GM23248 (cell line): Measurements from ENCODE around the gene SLC28A2. TPM values are rescaled to one million over a fixed set of nuclear protein-coding genes. Genes with fewer than 3 reads are reported as not detected.

Source experiments
- DNase-seq: peaks from one replicate; pipeline ENCODE4 v3.0.0-alpha.2; 2015
- H2AFZ ChIP-seq: fragments of 200-600 bp; sonication (generic); 2 replicates; pipeline ENCODE4 v1.6.1; 2016; ENCODE audit warnings: antibody characterized with exemption
- H3F3A ChIP-seq: fragments of 200-600 bp; sonication (generic); 2 replicates; pipeline ENCODE4 v1.6.1; 2016; ENCODE audit warnings: mild to moderate bottlenecking, antibody characterized with exemption, mixed run types; ENCODE audit not compliant: insufficient read depth
- H3K27ac ChIP-seq: fragments of 200-600 bp; sonication (generic); 2 replicates; pipeline ENCODE4 v1.5.1; 2016; ENCODE audit warnings: mild to moderate bottlenecking
- H3K27me3 ChIP-seq: fragments of 200-600 bp; sonication (generic); replicated peaks from 2 replicates; pipeline ENCODE4 v1.6.1; 2016; ENCODE audit warnings: mild to moderate bottlenecking; ENCODE audit not compliant: insufficient read depth
- H3K36me3 ChIP-seq: fragments of 200-600 bp; sonication (generic); 2 replicates; pipeline ENCODE4 v1.6.1; 2016; ENCODE audit warnings: low read depth, mild to moderate bottlenecking
- H3K4me1 ChIP-seq: fragments of 200-600 bp; sonication (generic); 2 replicates; pipeline ENCODE4 v1.6.1; 2016; ENCODE audit warnings: mild to moderate bottlenecking; ENCODE audit not compliant: insufficient read depth
- H3K4me2 ChIP-seq: fragments of 200-600 bp; sonication (generic); one replicate; pipeline ENCODE4 v1.6.1; 2016; ENCODE audit warnings: mild to moderate bottlenecking; ENCODE audit not compliant: unreplicated experiment
- H3K4me3 ChIP-seq: fragments of 200-600 bp; sonication (generic); 2 replicates; pipeline ENCODE4 v1.5.1; 2016; ENCODE audit warnings: mild to moderate bottlenecking
- H3K79me2 ChIP-seq: fragments of 200-600 bp; sonication (generic); 2 replicates; pipeline ENCODE4 v1.6.1; 2016; ENCODE audit warnings: mild to moderate bottlenecking; ENCODE audit not compliant: insufficient read depth
- H3K9ac ChIP-seq: fragments of 200-600 bp; sonication (generic); 2 replicates; pipeline ENCODE4 v1.6.1; 2016; ENCODE audit warnings: mild to moderate bottlenecking
- H3K9me2 ChIP-seq: fragments of 200-600 bp; sonication (generic); 2 replicates; pipeline ENCODE4 v1.6.1; 2016; ENCODE audit warnings: mixed run types, mild to moderate bottlenecking, moderate library complexity; ENCODE audit not compliant: insufficient read depth
- H3K9me3 ChIP-seq: fragments of 200-600 bp; sonication (generic); one replicate; pipeline ENCODE4 v1.6.1; 2017; ENCODE audit warnings: low read depth
- H4K20me1 ChIP-seq: fragments of 200-600 bp; sonication (generic); 2 replicates; pipeline ENCODE4 v1.6.0; 2016; ENCODE audit not compliant: insufficient read depth
- EZH2 ChIP-seq: fragments of 200-600 bp; sonication (generic); IDR thresholded peaks from 2 replicates; pipeline ENCODE4 v1.6.1; 2018; ENCODE audit warnings: antibody characterized with exemption, mild to moderate bottlenecking; ENCODE audit not compliant: insufficient read depth, poor library complexity, severe bottlenecking
- EZH2phosphoT487 ChIP-seq: fragments of 200-600 bp; sonication (generic); IDR thresholded peaks from 2 replicates; pipeline ENCODE4 v1.6.1; 2018; ENCODE audit warnings: antibody characterized with exemption, moderate library complexity, mild to moderate bottlenecking, low read depth; ENCODE audit not compliant: insufficient read depth
- WGBS, 2 experiments: methylation state at CpG; one replicate each; pipeline ENCODE4 v1.1.6; 2015 to 2017; ENCODE audit warnings: low lambda C conversion rate in 2 of 2, low coverage in 1 of 2; ENCODE audit errors: missing lambda C conversion rate in 2 of 2; 5-methylcytosine and 5-hydroxymethylcytosine counted together
- in situ Hi-C: fragments of 300-500 bp; cut with MboI; formaldehyde crosslinking; loops from 2 replicates; pipeline ENCODE4 v1.15.0; 2020
- polyA plus RNA-seq: library from polyadenylated mRNA; unstranded; fragments of >200 nt; fragmentation: Nextera tagmentation; extraction: Ambion mirVana; gene quantifications from 2 replicates; pipeline ENCODE4 v1.2.1, GENCODE V29; 2016
- total RNA-seq: library from RNA; depleted of rRNA; stranded (reverse); fragments of >200 nt; shearing (Covaris generic); gene quantifications from 2 replicates; pipeline ENCODE4 v1.2.3, GENCODE V29; 2014

The SLC28A2 gene
- total and polyA plus RNA-seq, 2 experiments from 2014 or later, result not detected

GRCh38 chr15:45228931-45229330 is 23.1 kb upstream of the SLC28A2 start:
- peak; percentile 4 for DNase-seq
- Histone ChIP-seq H3K4me3 (no peak overlapping the region), H3K36me3 (no peaks in the 10 kb centered on the region), H3K9ac (no peak overlapping the region), H3K27me3 (no peaks in the 10 kb centered on the region), H3K79me2 (no peaks in the 10 kb centered on the region), H3K4me2 (no peak overlapping the region), H2AFZ (no peak overlapping the region), H3K4me1 (no peaks in the 10 kb centered on the region), H3K27ac (no peak overlapping the region), H3F3A (no peaks in the 10 kb centered on the region), H3K9me3 (no peaks in the 10 kb centered on the region), H3K9me2 (no peaks in the 10 kb centered on the region), H4K20me1 (no peaks in the 10 kb centered on the region)
- WGBS, 2 experiments, result 41 to 48% methylated on average over 5 of the region's 5 CpGs
- TF ChIP-seq EZH2phosphoT487 (no peak), EZH2 (no peak)
- in situ Hi-C loops, result no loop called here

GRCh38 chr15:45230245-45230965 is 21.6 kb upstream of the SLC28A2 start:
- Histone ChIP-seq H3K36me3 (no peaks in the 10 kb centered on the region), H3K79me2 (no peaks in the 10 kb centered on the region), H3K9ac (no peak overlapping the region), H3K27ac (no peak overlapping the region), H3K9me2 (no peaks in the 10 kb centered on the region), H2AFZ (no peak overlapping the region), H3K4me3 (no peak overlapping the region), H3F3A (no peaks in the 10 kb centered on the region), H4K20me1 (no peaks in the 10 kb centered on the region), H3K27me3 (no peaks in the 10 kb centered on the region), H3K4me2 (no peak overlapping the region), H3K4me1 (no peaks in the 10 kb centered on the region), H3K9me3 (no peaks in the 10 kb centered on the region)
- DNase-seq, result no peak
- TF ChIP-seq EZH2phosphoT487, result no peak
- TF ChIP-seq EZH2, result no peak
- in situ Hi-C loops, result no loop called here
- 0% methylated on average over 1 of the region's 1 CpG for WGBS, 2 experiments

GRCh38 chr15:45231132-45231531 is 20.9 kb upstream of the SLC28A2 start:
- DNase-seq, result no peak
- in situ Hi-C loops, result no loop called here
- no peaks in the 10 kb centered on the region for H4K20me1 ChIP-seq
- no peaks in the 10 kb centered on the region for H3K36me3 ChIP-seq
- no peaks in the 10 kb centered on the region for H3K4me1 ChIP-seq
- WGBS, 2 experiments, result 9 to 14% methylated on average over 3 of the region's 3 CpGs
- H3F3A ChIP-seq, result no peaks in the 10 kb centered on the region
- no peak overlapping the region for H3K27ac ChIP-seq
- H2AFZ ChIP-seq, result no peak overlapping the region
- H3K4me2 ChIP-seq, result no peak overlapping the region
- no peak overlapping the region for H3K9ac ChIP-seq
- no peaks in the 10 kb centered on the region for H3K9me3 ChIP-seq
- no peak overlapping the region for H3K4me3 ChIP-seq
- no peaks in the 10 kb centered on the region for H3K9me2 ChIP-seq
- H3K27me3 ChIP-seq, result no peaks in the 10 kb centered on the region
- H3K79me2 ChIP-seq, result no peaks in the 10 kb centered on the region
- no peak for TF ChIP-seq EZH2phosphoT487
- TF ChIP-seq EZH2, result no peak

GRCh38 chr15:45231864-45232562 is 20.0 kb upstream of the SLC28A2 start:
- Histone ChIP-seq H3K4me1 (no peaks in the 10 kb centered on the region), H3K9me2 (no peaks in the 10 kb centered on the region), H2AFZ (no peak overlapping the region), H4K20me1 (no peaks in the 10 kb centered on the region), H3K27me3 (no peaks in the 10 kb centered on the region), H3K9me3 (no peaks in the 10 kb centered on the region), H3F3A (no peaks in the 10 kb centered on the region), H3K27ac (no peak overlapping the region), H3K9ac (no peak overlapping the region), H3K36me3 (no peaks in the 10 kb centered on the region), H3K4me3 (no peak overlapping the region), H3K4me2 (no peak overlapping the region), H3K79me2 (no peaks in the 10 kb centered on the region)
- in situ Hi-C loops, result no loop called here
- 38 to 46% methylated on average over 4 of the region's 4 CpGs for WGBS, 2 experiments
- DNase-seq, result no peak
- TF ChIP-seq EZH2, result no peak
- TF ChIP-seq EZH2phosphoT487, result no peak
